GM10248 (cell line): Measurements from ENCODE around the gene CHAT.

Source experiments
- CTCF ChIA-PET: fragments of 300-600 bp; sonication (Branson Sonifier 250); formaldehyde crosslinking; extraction: SDS; loops from one replicate; lab custom pipeline; 2021; ENCODE audit warnings: antibody characterized with exemption; lab: Yijun Ruan, JAX
- POLR2A ChIA-PET: fragments of 350-650 bp; sonication (Branson Sonifier 250); formaldehyde crosslinking; extraction: SDS; loops from one replicate; lab custom pipeline; 2020; ENCODE audit warnings: antibody characterized with exemption; lab: Yijun Ruan, JAX
- DNase-seq: peaks from one replicate; pipeline ENCODE4 v3.0.0; 2012; ENCODE audit errors: extremely low spot score
- CTCF ChIP-seq: IDR thresholded peaks from 2 replicates; pipeline ENCODE4 v1.5.1; 2012; ENCODE audit warnings: mild to moderate bottlenecking, low read depth; ENCODE audit errors: extremely low read depth, missing control alignments, control extremely low read depth

The CHAT gene

GRCh38 chr10:49613882-49614241, at the start of gene CHAT:
Gene CHAT, plus strand, starts transcription at chr10:49614037. Its CDS starts 153 bp downstream, at chr10:49614190.
- no peak for TF ChIP-seq CTCF
- POLR2A ChIA-PET: no interaction called here
- DNase-seq: no peak
- CTCF ChIA-PET: no interaction called here

- no peak for TF ChIP-seq CTCF
- no peak for DNase-seq
- CTCF ChIA-PET: interaction anchor here (0.7 to 5.3 kb wide), 8 partner anchors 11 to 674 kb away, joined by 3 to 32 read pairs (median 4); no protein-coding TSS in a partner anchor
- POLR2A ChIA-PET: no interaction called here
Observed at GRCh38 chr10:49564461-49565009, 49.3 kb upstream of the CHAT start.

- ChIA-PET CTCF (interaction anchor here (1.0 to 5.3 kb wide), 4 partner anchors 10 to 656 kb away, joined by 3 to 32 read pairs (median 6); partner anchors contain the start of gene ERCC6), POLR2A (no interaction called here)
- no peak for TF ChIP-seq CTCF
- no peak for DNase-seq
Observed at GRCh38 chr10:49567810-49568209, 46.0 kb upstream of the CHAT start.

GRCh38 chr10:49568235-49568634, 45.6 kb upstream of the CHAT start:
- POLR2A ChIA-PET: no interaction called here
- CTCF ChIA-PET: interaction anchor here (1.0 to 5.3 kb wide), 4 partner anchors 10 to 655 kb away, joined by 3 to 32 read pairs (median 6); partner anchors contain the start of gene ERCC6
- no peak for TF ChIP-seq CTCF
- no peak for DNase-seq

- TF ChIP-seq CTCF: no peak
- no peak for DNase-seq
- CTCF ChIA-PET: interaction anchor here (5.3 kb wide), 1 partner anchor 25 kb away, joined by 32 read pairs; no protein-coding TSS in a partner anchor
- POLR2A ChIA-PET: no interaction called here
Observed at GRCh38 chr10:49569031-49569631, 44.7 kb upstream of the CHAT start.

GRCh38 chr10:49571388-49571787, 42.4 kb upstream of the CHAT start:
- POLR2A ChIA-PET: no interaction called here
- CTCF ChIA-PET: interaction anchor here (1.0 to 1.4 kb wide), 2 partner anchors 8 to 22 kb away, joined by 3 to 6 read pairs; no protein-coding TSS in a partner anchor
- no peak for TF ChIP-seq CTCF
- no peak for DNase-seq
